BE2C (cell line): ENCODE results near the gene NCF2.

Experiments used
- DNase-seq: peaks from one replicate; pipeline ENCODE4 v3.0.0-alpha.2; 2020
- H3K27me3 ChIP-seq: fragments of 250-450 bp; sonication (Bioruptor Pico); 2 replicates; pipeline ENCODE4 v1.5.1; 2020; ENCODE audit warnings: mild to moderate bottlenecking
- H3K36me3 ChIP-seq: fragments of 250-450 bp; sonication (Bioruptor Pico); 2 replicates; pipeline ENCODE4 v1.5.1; 2020; ENCODE audit warnings: mild to moderate bottlenecking
- H3K4me1 ChIP-seq: fragments of 250-450 bp; sonication (Bioruptor Pico); 2 replicates; pipeline ENCODE4 v1.5.1; 2020
- H3K4me3 ChIP-seq: 2 replicates; pipeline ENCODE4 v1.5.1; 2011; ENCODE audit warnings: low read depth, low read length
- H3K9me3 ChIP-seq: fragments of 250-450 bp; sonication (Bioruptor Pico); 2 replicates; pipeline ENCODE4 v1.5.1; 2020
- CTCF ChIP-seq: IDR thresholded peaks from 2 replicates; pipeline ENCODE4 v1.5.1; 2012; ENCODE audit warnings: mild to moderate bottlenecking, low read depth, low read length

The NCF2 gene

GRCh38 chr1:183568176-183569021 lies 21.9 kb downstream of the NCF2 start:
- Histone ChIP-seq H3K4me1 (no peaks in the 10 kb centered on the region), H3K9me3 (no peaks in the 10 kb centered on the region), H3K4me3 (no peak overlapping the region), H3K27me3 (no peaks in the 10 kb centered on the region), H3K36me3 (no peaks in the 10 kb centered on the region)
- no peak for TF ChIP-seq CTCF
- DNase-seq: no peak

GRCh38 chr1:183567584-183567983 lies 22.7 kb downstream of the NCF2 start:
- H3K27me3 ChIP-seq: no peaks in the 10 kb centered on the region
- no peak for TF ChIP-seq CTCF
- H3K4me3 ChIP-seq: no peak overlapping the region
- no peaks in the 10 kb centered on the region for H3K4me1 ChIP-seq
- no peak for DNase-seq
- H3K9me3 ChIP-seq: no peaks in the 10 kb centered on the region
- no peaks in the 10 kb centered on the region for H3K36me3 ChIP-seq

- Histone ChIP-seq H3K9me3 (no peaks in the 10 kb centered on the region), H3K4me3 (no peak overlapping the region), H3K27me3 (no peaks in the 10 kb centered on the region), H3K36me3 (no peaks in the 10 kb centered on the region), H3K4me1 (no peaks in the 10 kb centered on the region)
- no peak for TF ChIP-seq CTCF
- DNase-seq: no peak
Measured at GRCh38 chr1:183566026-183566425, 24.2 kb downstream of the NCF2 start.

- DNase-seq: no peak
- TF ChIP-seq CTCF: no peak
- no peaks in the 10 kb centered on the region for H3K27me3 ChIP-seq
- no peaks in the 10 kb centered on the region for H3K36me3 ChIP-seq
- no peak overlapping the region for H3K4me3 ChIP-seq
- H3K4me1 ChIP-seq: no peaks in the 10 kb centered on the region
- H3K9me3 ChIP-seq: no peaks in the 10 kb centered on the region
Measured at GRCh38 chr1:183565261-183565660, 25.0 kb downstream of the NCF2 start.

- no peaks in the 10 kb centered on the region for H3K4me1 ChIP-seq
- H3K4me3 ChIP-seq: no peak overlapping the region
- no peak for TF ChIP-seq CTCF
- peaks cover 1% of the 10 kb centered on the region for H3K36me3 ChIP-seq
- no peak for DNase-seq
- no peaks in the 10 kb centered on the region for H3K27me3 ChIP-seq
- H3K9me3 ChIP-seq: no peaks in the 10 kb centered on the region
Measured at GRCh38 chr1:183562701-183563100, 27.6 kb downstream of the NCF2 start.

- Histone ChIP-seq H3K36me3 (peaks cover 11% of the 10 kb centered on the region), H3K4me1 (no peaks in the 10 kb centered on the region), H3K9me3 (no peaks in the 10 kb centered on the region), H3K27me3 (no peaks in the 10 kb centered on the region), H3K4me3 (no peak overlapping the region)
- no peak for TF ChIP-seq CTCF
- DNase-seq: no peak
Measured at GRCh38 chr1:183559061-183559460, 31.2 kb downstream of the NCF2 start.
